ENCODE measurements around the gene MXRA7. TPM values are rescaled to one million over a fixed set of nuclear protein-coding genes. Genes with fewer than 3 reads are reported as not detected.

MXRA7 gene
- total RNA-seq, 4 donors from 2014 or later: 124 to 243 (median 165) TPM

DNA sequence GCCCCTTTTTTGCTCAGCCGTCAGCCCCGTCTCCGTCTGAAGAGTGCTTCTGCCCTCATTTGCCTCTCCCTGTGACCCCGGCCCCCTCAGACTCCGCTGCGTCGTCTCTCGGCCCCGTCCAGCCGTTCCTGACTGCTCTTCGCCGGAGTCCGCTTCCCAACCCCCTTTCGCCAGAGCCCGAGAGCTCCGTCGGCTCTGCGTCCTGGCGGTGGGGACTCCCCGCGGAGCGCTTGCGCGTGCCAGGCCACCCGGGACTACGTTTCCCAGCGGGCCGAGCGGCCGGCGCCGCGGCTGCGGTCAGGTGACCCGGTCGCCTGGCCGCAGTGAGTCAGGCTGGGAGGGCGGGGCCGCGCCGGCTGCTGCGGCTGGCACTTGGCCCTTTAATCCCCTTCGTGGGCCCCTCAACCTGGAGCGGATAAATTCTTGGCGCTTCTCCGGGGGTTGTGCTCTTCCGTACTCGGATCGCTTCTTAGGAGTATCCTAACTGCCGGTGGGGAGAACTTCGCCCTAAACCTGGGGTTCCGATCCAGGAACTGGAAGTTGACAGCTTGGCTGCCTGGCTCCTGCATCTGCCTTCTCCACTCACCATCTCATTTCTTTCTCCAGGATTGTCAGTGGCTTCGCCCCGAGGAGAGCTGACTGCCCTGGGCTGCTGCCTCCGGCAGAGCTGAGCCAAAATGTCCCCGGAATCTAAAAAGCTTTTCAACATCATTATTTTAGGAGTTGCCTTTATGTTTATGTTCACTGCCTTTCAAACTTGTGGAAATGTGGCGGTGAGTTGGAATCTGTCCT, 27.1 kb upstream of the MXRA7 start, which contains the start of gene MFSD11:
Gene MFSD11, plus strand, starts transcription at position 444 of the 792 bp plus-strand sequence. Its CDS starts 234 bp downstream, at position 678.
- TF ChIP-seq, protein P1, sequence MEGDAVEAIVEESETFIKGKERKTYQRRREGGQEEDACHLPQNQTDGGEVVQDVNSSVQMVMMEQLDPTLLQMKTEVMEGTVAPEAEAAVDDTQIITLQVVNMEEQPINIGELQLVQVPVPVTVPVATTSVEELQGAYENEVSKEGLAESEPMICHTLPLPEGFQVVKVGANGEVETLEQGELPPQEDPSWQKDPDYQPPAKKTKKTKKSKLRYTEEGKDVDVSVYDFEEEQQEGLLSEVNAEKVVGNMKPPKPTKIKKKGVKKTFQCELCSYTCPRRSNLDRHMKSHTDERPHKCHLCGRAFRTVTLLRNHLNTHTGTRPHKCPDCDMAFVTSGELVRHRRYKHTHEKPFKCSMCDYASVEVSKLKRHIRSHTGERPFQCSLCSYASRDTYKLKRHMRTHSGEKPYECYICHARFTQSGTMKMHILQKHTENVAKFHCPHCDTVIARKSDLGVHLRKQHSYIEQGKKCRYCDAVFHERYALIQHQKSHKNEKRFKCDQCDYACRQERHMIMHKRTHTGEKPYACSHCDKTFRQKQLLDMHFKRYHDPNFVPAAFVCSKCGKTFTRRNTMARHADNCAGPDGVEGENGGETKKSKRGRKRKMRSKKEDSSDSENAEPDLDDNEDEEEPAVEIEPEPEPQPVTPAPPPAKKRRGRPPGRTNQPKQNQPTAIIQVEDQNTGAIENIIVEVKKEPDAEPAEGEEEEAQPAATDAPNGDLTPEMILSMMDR (IDR thresholded peaks at IDR 0.05; ENCODE audit: low read depth): no peak

DNA sequence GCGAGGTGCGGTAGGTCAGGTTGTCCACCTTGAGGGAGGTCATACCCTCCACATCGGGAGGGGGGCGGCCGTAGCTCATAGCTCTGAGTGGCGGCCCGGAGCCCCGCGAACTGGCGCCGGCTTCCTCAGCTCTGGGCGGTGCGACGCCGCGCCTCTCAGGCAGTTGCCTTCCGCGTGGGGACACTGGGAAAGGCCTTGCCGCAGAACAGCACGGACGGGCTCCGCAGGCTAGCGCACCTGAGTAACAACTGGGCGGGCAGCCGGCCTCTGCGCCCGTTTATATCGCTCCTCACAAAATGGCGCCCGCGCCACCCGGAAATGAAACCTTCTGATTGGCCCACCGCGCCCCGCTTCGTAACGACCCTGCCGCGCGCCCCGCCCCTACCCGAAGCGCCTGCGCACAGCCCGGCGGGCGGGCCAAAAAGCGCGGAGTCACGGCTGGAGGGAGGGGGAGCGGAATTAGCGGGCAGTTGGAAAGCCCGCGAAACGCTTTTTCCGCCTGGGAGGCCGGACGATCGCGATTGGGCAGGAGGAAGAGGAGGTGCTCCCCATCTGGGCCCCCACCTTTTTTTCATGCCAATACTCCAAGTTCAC, 26.4 kb upstream of the MXRA7 start, which contains the start of gene SRSF2:
Gene SRSF2, minus strand, starts transcription at position 250 of the 594 bp plus-strand sequence. Its CDS starts 171 bp downstream, at position 79.
- TF ChIP-seq, protein P1 (IDR thresholded peaks at IDR 0.05; ENCODE audit: low read depth): no peak

DNA sequence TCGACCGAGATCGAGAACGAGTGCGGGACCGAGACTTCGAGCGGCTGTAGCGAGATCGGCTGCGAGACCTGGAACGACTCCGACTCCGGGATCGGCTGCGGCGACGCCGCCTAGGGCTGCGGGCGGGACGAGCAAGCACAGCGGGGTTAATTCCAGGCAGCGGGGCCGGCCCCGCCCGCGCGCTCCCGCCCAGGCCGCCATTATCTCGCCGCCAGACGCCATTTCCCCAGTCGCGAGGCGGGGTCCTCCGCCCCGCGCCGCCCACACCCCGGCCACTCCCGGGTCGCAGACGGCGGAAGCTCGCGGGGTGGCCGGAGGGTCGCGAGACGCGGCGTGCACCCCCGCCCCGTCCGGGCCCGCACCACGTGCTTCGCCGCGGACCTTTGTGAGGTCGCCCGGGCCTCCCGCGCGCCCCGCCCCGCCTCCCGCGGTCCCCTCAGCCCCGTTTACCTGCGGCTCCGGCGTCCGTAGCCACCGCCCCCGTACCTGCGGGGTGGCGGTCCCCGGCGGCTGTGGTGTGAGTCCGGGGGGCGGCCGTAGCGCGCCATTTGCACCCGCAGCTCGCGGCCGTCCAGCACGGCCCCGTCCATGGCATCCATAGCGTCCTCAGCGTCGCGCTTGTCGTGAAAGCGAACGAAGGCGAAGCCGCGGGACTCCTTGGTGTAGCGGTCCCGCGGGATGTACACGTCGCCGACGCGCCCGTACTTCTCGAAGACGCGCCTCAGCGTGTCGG, 25.8 kb upstream of the MXRA7 start:
- TF ChIP-seq, protein P1 (IDR thresholded peaks at IDR 0.05; ENCODE audit: low read depth): no peak

DNA sequence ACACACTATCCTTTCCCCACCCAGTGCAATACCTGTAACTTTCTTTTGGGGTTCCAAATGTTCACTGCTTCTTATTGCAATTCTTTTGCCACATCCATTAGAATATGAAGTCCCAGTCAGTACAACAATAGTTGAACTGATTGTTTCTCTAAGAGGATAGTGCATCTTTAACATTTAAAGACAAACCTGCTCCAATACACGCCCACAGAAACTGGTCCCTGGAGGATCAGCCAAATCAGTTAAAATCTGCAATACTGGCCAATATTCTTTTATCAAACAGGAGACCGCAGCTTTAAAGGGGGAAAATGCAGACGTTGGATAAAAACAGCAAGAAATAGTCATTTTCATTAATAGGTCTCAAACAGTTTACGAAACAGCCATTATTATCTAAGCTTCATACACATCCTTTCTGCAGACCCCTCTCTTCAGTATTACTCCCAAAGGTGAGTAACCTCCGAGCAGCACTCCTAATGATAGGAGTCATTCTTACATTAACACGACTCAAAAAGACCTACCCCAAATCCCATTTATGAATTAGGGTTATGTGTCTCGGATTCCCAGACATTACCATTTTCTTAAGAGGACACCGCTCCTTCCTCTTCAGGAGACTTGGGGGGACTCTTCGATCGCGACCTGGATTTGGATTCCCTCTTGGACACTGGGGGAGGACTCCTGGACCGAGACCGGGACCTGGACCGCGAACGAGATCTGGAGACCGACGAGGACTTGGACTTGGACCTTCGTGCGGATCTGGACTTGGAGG, 25.0 kb upstream of the MXRA7 start:
- TF ChIP-seq, protein P1 (IDR thresholded peaks at IDR 0.05; ENCODE audit: low read depth): no peak

DNA sequence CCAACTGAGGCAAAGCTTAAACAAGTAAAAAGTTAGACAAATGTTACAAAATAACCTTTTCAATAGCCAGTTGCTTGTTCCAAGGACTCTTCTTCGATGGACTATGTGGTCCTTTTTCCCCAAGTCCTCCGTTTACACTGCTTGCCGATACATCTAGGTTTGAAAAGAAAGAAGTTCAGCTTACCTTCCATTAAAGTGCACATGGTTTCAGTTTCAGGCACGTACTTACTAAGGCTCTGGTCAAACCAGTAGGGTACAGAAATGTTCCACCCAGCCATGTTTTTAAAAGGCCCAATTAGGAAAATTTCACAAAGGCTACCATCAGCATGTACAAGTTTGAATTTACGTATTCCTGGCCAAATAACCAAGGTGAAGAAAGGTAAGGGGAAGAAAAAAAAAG, 24.2 kb upstream of the MXRA7 start:
- TF ChIP-seq, protein P1 (IDR thresholded peaks at IDR 0.05; ENCODE audit: low read depth): no peak

DNA sequence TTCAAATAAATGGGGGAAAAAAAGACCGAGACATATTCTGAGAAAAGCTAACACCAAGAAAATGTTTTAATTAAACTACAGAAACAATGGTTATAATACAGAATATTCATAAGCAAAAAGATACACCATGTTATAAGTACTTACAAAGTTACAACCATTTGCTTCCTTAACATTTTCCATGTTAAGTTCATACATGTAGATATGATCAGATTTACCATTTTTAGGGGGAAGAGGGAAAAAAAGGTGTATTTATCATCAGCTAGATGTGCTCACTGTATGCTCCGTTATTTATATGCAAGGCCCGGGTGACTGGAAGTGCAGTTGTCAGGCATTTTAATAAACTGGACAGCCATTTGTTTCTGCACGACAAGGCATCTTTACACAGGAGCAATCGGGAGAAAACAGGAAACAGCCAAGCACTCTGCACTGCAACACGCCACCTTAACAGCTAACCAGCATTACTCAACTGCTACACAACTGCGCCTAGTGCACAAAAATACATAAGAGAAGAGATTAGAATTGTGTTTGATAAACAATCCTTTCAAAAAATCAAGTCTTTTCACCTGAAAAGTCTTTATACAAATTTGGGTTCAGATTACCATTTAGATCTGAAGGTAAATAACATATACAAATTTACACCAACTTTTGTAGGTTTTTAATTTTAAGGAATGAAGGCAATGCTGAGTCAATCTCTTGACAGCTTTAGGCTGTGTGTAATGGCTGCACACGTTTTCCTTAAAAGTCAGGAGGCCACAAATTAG, 23.5 kb upstream of the MXRA7 start:
- TF ChIP-seq, protein P1 (IDR thresholded peaks at IDR 0.05; ENCODE audit: low read depth): no peak

Measured in subcutaneous adipose tissue (tissue), 4 donors.